Epithelial cell of esophagus (primary cell): Measurements from ENCODE around the gene TMEM248.
"Not testable (repeated sequence)": the region's sequence is repeated elsewhere in the genome, so short reads cannot be mapped to it uniquely, and the experiment has no call there.

Source experiments
- DNase-seq: peaks from one replicate; pipeline ENCODE4 v3.0.0; 2010; ENCODE audit warnings: low read depth
- H3K4me3 ChIP-seq: 2 replicates; pipeline ENCODE4 v1.5.1; 2011; ENCODE audit warnings: mild to moderate bottlenecking, low read length, control low read depth
- CTCF ChIP-seq: IDR thresholded peaks from 2 replicates; pipeline ENCODE4 v1.5.1; 2011; ENCODE audit warnings: low read depth, mild to moderate bottlenecking, low read length, control low read depth, inconsistent platforms; ENCODE audit not compliant: insufficient read depth; ENCODE audit errors: missing control alignments

The TMEM248 gene

GRCh38 chr7:66964411-66964810 lies 43.4 kb downstream of the TMEM248 start:
- no peak overlapping the region for H3K4me3 ChIP-seq
- no peak for TF ChIP-seq CTCF
- no peak for DNase-seq

GRCh38 chr7:66967029-66967428 lies 46.0 kb downstream of the TMEM248 start:
- TF ChIP-seq CTCF: no peak
- no peak for DNase-seq
- no peak overlapping the region for H3K4me3 ChIP-seq

GRCh38 chr7:66969001-66969400 lies 48.0 kb downstream of the TMEM248 start:
- not testable (repeated sequence) for DNase-seq, H3K4me3 ChIP-seq

- no peak for DNase-seq
- no peak for TF ChIP-seq CTCF
Measured at GRCh38 chr7:66970310-66970709, 49.3 kb downstream of the TMEM248 start.

GRCh38 chr7:66974986-66975590 lies 54.1 kb downstream of the TMEM248 start:
- no peak for DNase-seq
- H3K4me3 ChIP-seq: no peak overlapping the region
- TF ChIP-seq CTCF: no peak

More at GRCh38 chr7:66970310-66970709, 49.3 kb downstream of the TMEM248 start:
- no peak overlapping the region for H3K4me3 ChIP-seq

GRCh38 chr7:66978312-66978711 lies 57.3 kb downstream of the TMEM248 start:
- not testable (repeated sequence) for H3K4me3 ChIP-seq, DNase-seq

- peak; percentile 18 for DNase-seq
- H3K4me3 ChIP-seq: not testable (repeated sequence)
Measured at GRCh38 chr7:66979013-66979412, 58.0 kb downstream of the TMEM248 start.

- not testable (repeated sequence) for DNase-seq, H3K4me3 ChIP-seq
Measured at GRCh38 chr7:66980336-66980735, 59.3 kb downstream of the TMEM248 start.

- not testable (repeated sequence) for H3K4me3 ChIP-seq, DNase-seq
Measured at GRCh38 chr7:66989552-66989951, 68.5 kb downstream of the TMEM248 start.

GRCh38 chr7:66994051-66994450 lies 73.0 kb downstream of the TMEM248 start:
- H3K4me3 ChIP-seq: peak overlapping the region; percentile 67
- not testable (repeated sequence) for DNase-seq
